Stimulated activated memory B cell treated with anti-CD40 and anti-IgM and Interleukin-4, amounts not matched to agents 10 μg/mL and 1 μg/mL and 100 μg/mL, for 72 hours (primary cell): Measurements from ENCODE around the gene CRX.
"Not testable (repeated sequence)": the region's sequence is repeated elsewhere in the genome, so short reads cannot be mapped to it uniquely, and the experiment has no call there.

Experiments used
- ATAC-seq: fragments of 150-1000 bp; cut with Tn5 transposase; 2 replicates; pipeline ENCODE4 v1.10.0; 2021
- H3K27ac Mint-ChIP-seq: one replicate; pipeline ENCODE4 v1.8.0; 2022; ENCODE audit warnings: mild to moderate bottlenecking, mixed read lengths
- H3K27me3 Mint-ChIP-seq: one replicate; pipeline ENCODE4 v1.8.0; 2022; ENCODE audit warnings: mixed read lengths
- H3K36me3 Mint-ChIP-seq: one replicate; pipeline ENCODE4 v1.8.0; 2022; ENCODE audit warnings: mixed read lengths
- H3K4me1 Mint-ChIP-seq: one replicate; pipeline ENCODE4 v1.8.0; 2022; ENCODE audit warnings: mixed read lengths
- H3K4me3 Mint-ChIP-seq: one replicate; pipeline ENCODE4 v1.8.0; 2022; ENCODE audit warnings: mild to moderate bottlenecking, moderate library complexity, mixed read lengths
- H3K9me3 Mint-ChIP-seq: one replicate; pipeline ENCODE4 v1.8.0; 2022; ENCODE audit warnings: mixed read lengths

Gene CRX

GRCh38 chr19:47824396-47824795, 2.7 kb downstream of the CRX start:
- Mint-ChIP-seq H3K27me3 (peaks cover 54% of the 10 kb centered on the region), H3K4me3 (no peak overlapping the region), H3K4me1 (peaks cover 11% of the 10 kb centered on the region), H3K27ac (no peak overlapping the region), H3K9me3 (peaks cover 5% of the 10 kb centered on the region), H3K36me3 (no peaks in the 10 kb centered on the region)
- no peak for ATAC-seq

DNA sequence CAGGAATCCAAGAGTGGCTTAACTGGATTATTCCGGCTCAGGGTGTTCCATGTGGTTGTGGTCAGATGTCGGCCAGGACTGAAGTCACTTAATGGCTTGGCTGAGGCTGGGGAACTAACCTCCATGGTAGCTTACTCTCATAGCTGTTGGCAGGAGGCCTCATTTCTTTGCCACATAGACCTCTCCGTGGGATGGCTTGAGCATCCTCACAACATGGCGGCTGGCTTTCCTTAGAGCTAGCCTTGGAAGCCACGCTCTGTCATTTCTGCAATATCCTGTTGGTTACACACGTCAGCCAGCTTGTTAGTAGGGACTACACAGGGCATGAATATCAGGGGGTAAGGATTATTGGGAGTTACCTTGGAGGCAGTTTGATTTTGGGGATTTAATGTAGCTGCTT, 5.1 kb downstream of the CRX start:
- H3K4me3 Mint-ChIP-seq = no peak overlapping the region
- peaks cover 29% of the 10 kb centered on the region for H3K27me3 Mint-ChIP-seq
- H3K4me1 Mint-ChIP-seq = no peaks in the 10 kb centered on the region
- H3K36me3 Mint-ChIP-seq = no peaks in the 10 kb centered on the region
- H3K27ac Mint-ChIP-seq = no peak overlapping the region
- ATAC-seq = no peak
- H3K9me3 Mint-ChIP-seq = peaks cover 5% of the 10 kb centered on the region

DNA sequence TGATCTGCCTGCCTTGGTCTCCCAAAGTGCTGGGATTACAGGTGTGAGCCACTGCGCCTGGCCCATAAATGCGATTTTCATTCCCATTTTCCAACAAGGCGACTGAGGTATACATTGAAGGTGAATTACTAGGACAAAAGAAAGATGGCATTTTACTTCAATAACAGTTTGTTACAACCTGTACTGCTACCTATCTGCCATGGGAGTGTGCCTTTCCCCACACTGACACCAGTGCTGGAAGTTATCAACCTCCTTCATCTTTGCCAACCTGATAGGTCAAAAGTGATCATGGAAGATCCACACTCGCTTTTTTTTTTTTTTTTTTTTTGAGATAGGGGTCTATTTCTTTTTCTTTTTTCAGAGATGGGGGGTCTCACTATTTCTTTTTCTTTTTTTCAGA, 11.0 kb downstream of the CRX start:
- H3K27ac Mint-ChIP-seq = no peak overlapping the region
- H3K4me1 Mint-ChIP-seq = no peaks in the 10 kb centered on the region
- no peaks in the 10 kb centered on the region for H3K9me3 Mint-ChIP-seq
- H3K36me3 Mint-ChIP-seq = no peaks in the 10 kb centered on the region
- H3K27me3 Mint-ChIP-seq = peaks cover 11% of the 10 kb centered on the region
- no peak for ATAC-seq
- H3K4me3 Mint-ChIP-seq = no peak overlapping the region

GRCh38 chr19:47836038-47836437, 14.3 kb downstream of the CRX start:
- H3K9me3 Mint-ChIP-seq = no peaks in the 10 kb centered on the region
- no peaks in the 10 kb centered on the region for H3K36me3 Mint-ChIP-seq

GRCh38 chr19:47839411-47839810, 17.7 kb downstream of the CRX start:
- Mint-ChIP-seq H3K36me3 (no peaks in the 10 kb centered on the region), H3K9me3 (no peaks in the 10 kb centered on the region)

More at GRCh38 chr19:47836038-47836437, 14.3 kb downstream of the CRX start:
- Mint-ChIP-seq H3K4me3 (no peak overlapping the region), H3K4me1 (no peaks in the 10 kb centered on the region), H3K27me3 (peaks cover 11% of the 10 kb centered on the region), H3K27ac (no peak overlapping the region)
- no peak for ATAC-seq

DNA sequence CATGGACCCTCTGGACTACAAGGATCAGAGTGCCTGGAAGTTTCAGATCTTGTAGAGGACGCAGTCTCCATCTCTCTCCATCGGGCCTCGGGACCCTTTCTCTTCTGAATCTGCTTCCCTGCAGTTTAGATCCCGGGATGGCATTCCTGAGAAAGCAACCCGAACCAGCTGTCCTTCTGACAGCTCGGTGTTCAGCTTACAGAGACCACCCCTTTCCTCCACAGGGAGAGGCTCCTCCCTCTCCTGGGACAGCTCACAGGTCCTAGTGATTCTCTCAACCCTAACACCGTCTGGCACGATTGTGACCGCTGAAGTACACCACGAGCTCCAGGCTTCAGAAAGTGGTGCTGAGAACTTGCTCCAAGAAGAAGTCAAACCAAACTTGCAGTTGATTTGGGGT, 18.2 kb downstream of the CRX start:
- no peaks in the 10 kb centered on the region for H3K9me3 Mint-ChIP-seq
- H3K36me3 Mint-ChIP-seq = no peaks in the 10 kb centered on the region
- H3K27me3 Mint-ChIP-seq = peaks cover 34% of the 10 kb centered on the region
- H3K27ac Mint-ChIP-seq = no peak overlapping the region
- no peaks in the 10 kb centered on the region for H3K4me1 Mint-ChIP-seq
- no peak overlapping the region for H3K4me3 Mint-ChIP-seq
- ATAC-seq = no peak

More at GRCh38 chr19:47839411-47839810, 17.7 kb downstream of the CRX start:
- Mint-ChIP-seq H3K4me1 (no peaks in the 10 kb centered on the region), H3K27ac (no peak overlapping the region), H3K4me3 (no peak overlapping the region), H3K27me3 (peaks cover 34% of the 10 kb centered on the region)
- no peak for ATAC-seq

DNA sequence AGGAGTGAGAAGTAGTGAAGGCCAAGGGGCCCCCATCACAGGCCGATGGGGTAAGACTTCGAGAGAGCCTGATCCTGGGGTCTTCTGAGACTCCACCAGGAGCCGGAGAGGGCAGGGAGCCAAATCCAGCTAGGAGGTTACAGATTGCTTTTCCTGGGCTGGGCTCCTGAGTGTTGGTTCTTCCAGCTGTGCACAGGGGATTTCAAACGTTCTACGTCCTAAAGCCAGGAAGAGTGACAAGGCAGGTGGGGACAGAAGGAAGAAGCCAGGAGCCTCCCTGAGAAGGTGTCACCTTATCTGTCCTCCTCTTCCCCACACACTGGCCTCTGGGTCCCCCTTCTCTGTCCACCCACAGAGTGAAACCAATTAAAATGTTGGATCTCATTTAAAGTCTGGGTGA, 21.2 kb downstream of the CRX start:
- no peaks in the 10 kb centered on the region for H3K36me3 Mint-ChIP-seq
- no peak for ATAC-seq
- no peak overlapping the region for H3K27ac Mint-ChIP-seq
- H3K9me3 Mint-ChIP-seq = no peaks in the 10 kb centered on the region
- H3K4me1 Mint-ChIP-seq = no peaks in the 10 kb centered on the region
- peaks cover 42% of the 10 kb centered on the region for H3K27me3 Mint-ChIP-seq
- no peak overlapping the region for H3K4me3 Mint-ChIP-seq

GRCh38 chr19:47848425-47848822, 26.7 kb downstream of the CRX start:
- Mint-ChIP-seq H3K27me3 (peaks cover 66% of the 10 kb centered on the region), H3K9me3 (peaks cover 4% of the 10 kb centered on the region), H3K4me1 (no peaks in the 10 kb centered on the region), H3K4me3 (no peak overlapping the region), H3K36me3 (peaks cover 5% of the 10 kb centered on the region), H3K27ac (no peak overlapping the region)
- ATAC-seq = no peak

GRCh38 chr19:47848823-47849473, 27.2 kb downstream of the CRX start:
- H3K4me3 Mint-ChIP-seq = no peak overlapping the region
- H3K36me3 Mint-ChIP-seq = peaks cover 5% of the 10 kb centered on the region
- no peak for ATAC-seq
- H3K4me1 Mint-ChIP-seq = no peaks in the 10 kb centered on the region
- peaks cover 66% of the 10 kb centered on the region for H3K27me3 Mint-ChIP-seq
- H3K9me3 Mint-ChIP-seq = peaks cover 4% of the 10 kb centered on the region
- no peak overlapping the region for H3K27ac Mint-ChIP-seq

GRCh38 chr19:47853003-47853402, 31.3 kb downstream of the CRX start:
- H3K9me3 Mint-ChIP-seq = peaks cover 4% of the 10 kb centered on the region
- H3K27me3 Mint-ChIP-seq = peaks cover 70% of the 10 kb centered on the region
- no peaks in the 10 kb centered on the region for H3K4me1 Mint-ChIP-seq
- no peak overlapping the region for H3K4me3 Mint-ChIP-seq
- H3K27ac Mint-ChIP-seq = no peak overlapping the region
- ATAC-seq = no peak
- H3K36me3 Mint-ChIP-seq = peaks cover 5% of the 10 kb centered on the region

- Mint-ChIP-seq H3K4me1 (no peaks in the 10 kb centered on the region), H3K27ac (no peak overlapping the region), H3K4me3 (no peak overlapping the region), H3K9me3 (no peaks in the 10 kb centered on the region), H3K27me3 (peaks cover 65% of the 10 kb centered on the region), H3K36me3 (no peaks in the 10 kb centered on the region)
- ATAC-seq = no peak
Observed at GRCh38 chr19:47854459-47854858, 32.7 kb downstream of the CRX start.

GRCh38 chr19:47858231-47858630, 36.5 kb downstream of the CRX start:
- not testable (repeated sequence) for H3K4me1 Mint-ChIP-seq, H3K36me3 Mint-ChIP-seq, ATAC-seq, H3K4me3 Mint-ChIP-seq, H3K9me3 Mint-ChIP-seq, H3K27ac Mint-ChIP-seq
- peaks cover 45% of the 10 kb centered on the region for H3K27me3 Mint-ChIP-seq

DNA sequence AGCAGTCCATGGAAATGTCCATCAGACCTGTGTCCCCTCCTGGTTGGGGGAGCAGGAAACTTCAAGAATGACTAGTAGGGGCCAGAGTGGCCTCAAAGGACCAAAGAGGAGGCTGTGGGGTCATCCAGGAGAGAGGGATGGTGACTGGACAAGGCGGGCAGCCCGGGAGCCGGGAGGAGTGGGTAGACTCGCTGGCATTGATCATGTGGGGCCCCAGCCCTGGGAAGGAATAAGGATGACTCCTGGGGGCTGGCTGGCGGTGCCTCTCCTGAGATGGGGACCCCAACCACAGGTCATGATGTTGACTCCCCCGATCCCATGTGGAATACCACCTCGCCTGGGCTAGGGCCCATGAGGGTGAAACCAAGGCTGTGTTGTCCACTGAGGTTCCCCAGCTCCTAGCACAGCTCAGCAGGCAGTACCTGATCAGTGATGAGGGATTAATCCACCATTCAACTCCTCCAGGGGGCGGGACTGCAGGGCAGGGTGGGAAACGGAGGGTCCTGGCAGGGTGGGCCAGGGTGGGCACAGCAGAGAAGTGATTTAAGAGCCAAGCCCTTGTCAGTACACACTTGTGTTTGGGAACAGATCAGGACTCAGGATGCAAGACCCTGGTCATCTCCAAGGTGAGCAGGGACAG, 37.0 kb downstream of the CRX start, which contains the start of gene TPRX2:
Gene TPRX2 (plus strand): TSS at position 590 of the 640 bp plus-strand sequence. CDS start 12 bp downstream, at position 602.
- H3K27me3 Mint-ChIP-seq = peaks cover 40% of the 10 kb centered on the region
- not testable (repeated sequence) for ATAC-seq, H3K27ac Mint-ChIP-seq

GRCh38 chr19:47859838-47860237, 38.1 kb downstream of the CRX start:
- ATAC-seq = peak; percentile 47
- not testable (repeated sequence) for H3K4me1 Mint-ChIP-seq, H3K4me3 Mint-ChIP-seq, H3K9me3 Mint-ChIP-seq, H3K27ac Mint-ChIP-seq, H3K36me3 Mint-ChIP-seq
- H3K27me3 Mint-ChIP-seq = peaks cover 38% of the 10 kb centered on the region

More for the DNA sequence above, 37.0 kb downstream of the CRX start, which contains the start of gene TPRX2:
- H3K4me1 Mint-ChIP-seq, H3K36me3 Mint-ChIP-seq, H3K4me3 Mint-ChIP-seq, H3K9me3 Mint-ChIP-seq: not testable (repeated sequence)

DNA sequence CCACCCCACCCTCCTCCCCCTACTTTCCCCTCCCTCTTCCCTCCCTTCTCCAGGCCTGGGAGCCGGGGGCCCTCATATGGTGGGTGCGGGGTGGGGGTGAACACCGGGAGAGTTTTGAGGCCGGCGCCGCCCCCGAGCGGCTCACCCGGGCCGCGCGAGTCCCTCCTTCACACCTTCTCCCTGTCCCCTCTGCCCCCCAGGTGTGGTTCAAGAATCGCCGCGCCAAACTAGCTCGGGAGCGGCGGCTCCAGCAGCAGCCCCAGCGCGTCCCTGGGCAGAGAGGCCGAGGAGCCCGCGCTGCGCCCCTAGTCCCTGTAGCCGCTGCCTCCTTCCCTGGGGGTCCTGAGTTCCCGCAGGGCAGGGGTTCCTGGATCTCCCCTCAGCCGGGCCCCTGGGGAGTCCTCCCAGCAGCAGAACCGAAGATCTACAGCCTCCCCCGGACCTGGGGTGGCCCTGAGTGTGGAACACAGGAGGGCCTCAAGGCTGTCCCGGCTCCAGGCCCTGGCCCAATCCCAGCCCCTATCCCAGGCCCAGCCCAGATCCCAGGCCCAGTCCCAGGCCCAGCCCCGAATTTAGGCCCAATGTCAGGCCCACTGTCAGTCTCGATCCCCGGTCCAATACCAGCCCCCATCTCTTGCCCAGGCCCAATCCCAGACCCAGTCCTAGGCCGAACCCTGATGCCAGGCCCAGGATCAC, 39.0 kb downstream of the CRX start:
- H3K36me3 Mint-ChIP-seq = peaks cover 6% of the 10 kb centered on the region
- no peak overlapping the region for H3K4me3 Mint-ChIP-seq
- no peak overlapping the region for H3K27ac Mint-ChIP-seq
- H3K27me3 Mint-ChIP-seq = peaks cover 37% of the 10 kb centered on the region
- no peaks in the 10 kb centered on the region for H3K4me1 Mint-ChIP-seq
- peaks cover 4% of the 10 kb centered on the region for H3K9me3 Mint-ChIP-seq
- ATAC-seq = peak; percentile 34

GRCh38 chr19:47861630-47862029, 39.9 kb downstream of the CRX start:
- H3K27me3 Mint-ChIP-seq = peaks cover 30% of the 10 kb centered on the region
- peaks cover 4% of the 10 kb centered on the region for H3K9me3 Mint-ChIP-seq
- peaks cover 6% of the 10 kb centered on the region for H3K36me3 Mint-ChIP-seq
- ATAC-seq = no peak
- no peaks in the 10 kb centered on the region for H3K4me1 Mint-ChIP-seq
- no peak overlapping the region for H3K4me3 Mint-ChIP-seq
- H3K27ac Mint-ChIP-seq = no peak overlapping the region
